NB4 (cell line): ENCODE data around the gene UBE2I.

ENCODE experiments used
- DNase-seq: peaks from one replicate; pipeline ENCODE4 v3.0.0; 2010; ENCODE audit warnings: low read depth
- H3K4me3 ChIP-seq: one replicate; pipeline ENCODE4 v1.5.1; 2011; ENCODE audit warnings: mild to moderate bottlenecking, low read depth, low read length, moderate library complexity
- CTCF ChIP-seq: IDR thresholded peaks from one replicate; pipeline ENCODE4 v1.5.1; 2012; ENCODE audit warnings: low read depth, low read length
- MAX ChIP-seq: IDR thresholded peaks from 2 replicates; pipeline ENCODE4 v1.6.1; 2011; ENCODE audit warnings: low read depth, low read length
- MYC ChIP-seq: IDR thresholded peaks from 2 replicates; pipeline ENCODE4 v1.6.1; 2011; ENCODE audit warnings: low read depth, low read length
- POLR2A ChIP-seq: IDR thresholded peaks from 2 replicates; pipeline ENCODE4 v1.6.1; 2011; ENCODE audit warnings: mild to moderate bottlenecking; ENCODE audit not compliant: insufficient read length; ENCODE audit errors: extremely low read depth

The UBE2I gene

GRCh38 chr16:1286513-1287094, 22.8 kb upstream of the UBE2I start:
- TF ChIP-seq CTCF (no peak), MYC (no peak), MAX (no peak), POLR2A (no peak)
- no peak for DNase-seq
- no peak overlapping the region for H3K4me3 ChIP-seq

- no peak overlapping the region for H3K4me3 ChIP-seq
- no peak for DNase-seq
- TF ChIP-seq MYC (no peak), POLR2A (no peak), CTCF (no peak), MAX (no peak)
Measured at GRCh38 chr16:1287982-1288670, 21.3 kb upstream of the UBE2I start.

- TF ChIP-seq MYC = no peak
- TF ChIP-seq POLR2A = no peak
- TF ChIP-seq MAX = no peak
- TF ChIP-seq CTCF = no peak
- no peak overlapping the region for H3K4me3 ChIP-seq
- no peak for DNase-seq
Measured at GRCh38 chr16:1288813-1289476, 20.5 kb upstream of the UBE2I start.

- no peak for DNase-seq
- H3K4me3 ChIP-seq = no peak overlapping the region
- TF ChIP-seq CTCF (no peak), MAX (no peak)
Measured at GRCh38 chr16:1289477-1289866, 20.0 kb upstream of the UBE2I start.

- no peak overlapping the region for H3K4me3 ChIP-seq
- peak; percentile 85 for DNase-seq
- TF ChIP-seq MAX (no peak), POLR2A (no peak), MYC (no peak), CTCF (no peak)
Measured at GRCh38 chr16:1290063-1290501, 19.4 kb upstream of the UBE2I start.
